Kidney (tissue), 14 donors: ENCODE data around the gene NUP98. TPM values are rescaled to one million over a fixed set of nuclear protein-coding genes. Genes with fewer than 3 reads are reported as not detected.

Experiments used
- DNase-seq, 5 donors: peaks; one replicate each; pipeline ENCODE4 v3.0.0-alpha.2; 2013 to 2020
- FAIRE-seq: peaks from 2 replicates; lab custom pipeline; 2012; peaks lifted over from hg19 to GRCh38; lab: Jason Lieb, UNC
- H3K27ac ChIP-seq, 2 donors: one replicate each; pipeline ENCODE4 v1.7.0; 2013; ENCODE audit warnings: low read depth in 2 of 2, low read length in 2 of 2, inconsistent platforms in 1 of 2
- H3K27me3 ChIP-seq: one replicate; pipeline ENCODE4 v1.7.1; 2013; ENCODE audit warnings: low read length, inconsistent platforms; ENCODE audit not compliant: control insufficient read depth, insufficient read depth
- H3K36me3 ChIP-seq, 3 donors: one replicate each; pipeline versions ENCODE4 v1.7.0 to v1.7.1; 2013; ENCODE audit warnings: low read length in 3 of 3, control low read depth in 1 of 3, inconsistent platforms in 1 of 3; ENCODE audit not compliant: insufficient read depth in 3 of 3, control insufficient read depth in 2 of 3
- H3K4me1 ChIP-seq, 3 donors: one replicate each; pipeline versions ENCODE4 v1.7.0 to v1.7.1; 2013; ENCODE audit warnings: low read length in 3 of 3, inconsistent platforms in 1 of 3, low read depth in 1 of 3; ENCODE audit not compliant: control insufficient read depth in 2 of 3, insufficient read depth in 2 of 3
- H3K4me3 ChIP-seq, 3 donors: one replicate each; pipeline versions ENCODE4 v1.7.0 to v1.8.1; 2013; ENCODE audit warnings: low read length in 3 of 3, control low read depth in 1 of 3, inconsistent platforms in 1 of 3
- H3K9ac ChIP-seq, 3 donors: one replicate each; pipeline versions ENCODE4 v1.7.0 to v1.7.1; 2013; ENCODE audit warnings: low read length in 3 of 3, control low read depth in 1 of 3, inconsistent platforms in 1 of 3
- H3K9me3 ChIP-seq, 3 donors: one replicate each; pipeline versions ENCODE4 v1.7.0 to v1.7.1; 2013; ENCODE audit warnings: low read length in 3 of 3, control low read depth in 1 of 3, inconsistent platforms in 1 of 3; ENCODE audit not compliant: control insufficient read depth in 2 of 3, insufficient read depth in 1 of 3
- intact Hi-C: fragments of 100-400 bp; cut with DNase I; formaldehyde crosslinking; loops from one replicate; pipeline ENCODE4 v1.11.1; 2022
- polyA plus RNA-seq: library from polyadenylated mRNA; stranded (reverse); fragments of 350-450 nt; fragmentation: Illumina TruSeq; extraction: RNeasy Lipid Tissue Mini Kit (QIAGEN cat#74804); gene quantifications from one replicate; pipeline ENCODE4 v1.2.3, GENCODE V29; 2014; ENCODE audit warnings: low read depth, low replicate concordance; ENCODE audit not compliant: insufficient read depth
- total RNA-seq: library from RNA; stranded (reverse); fragmentation: NEBNext Ultra II Directional; extraction: Animal tissue kit (Norgen Biotek cat#: 25700); gene quantifications from one replicate; pipeline ENCODE4 v1.2.1, GENCODE V29; 2021
- TF ChIP-seq, protein P1 (sequence below): IDR thresholded peaks from 3 replicates; pipeline ENCODE4 v1.5.1; 2012; ENCODE audit warnings: mild to moderate bottlenecking, moderate library complexity, borderline replicate concordance; ENCODE audit not compliant: insufficient read depth; ENCODE audit errors: extremely low read depth
- donor health status: control.
- donor health status: control.
- donor health status: control.
- donor health status: control.
- donor health status: control.
- donor health status: DM: yes; HTN: yes; CAD: no.
- donor health status: Normal renal cell carcinoma (clear cell type).

Gene NUP98
- total and polyA plus RNA-seq, 2 donors from 2014 or later, result 23.8 to 67.6 TPM

- no peaks in the 10 kb centered on the region for H3K36me3 ChIP-seq
- no peaks in the 10 kb centered on the region for H3K9me3 ChIP-seq
- no peak overlapping the region for H3K27ac ChIP-seq
- TF ChIP-seq, protein P1, sequence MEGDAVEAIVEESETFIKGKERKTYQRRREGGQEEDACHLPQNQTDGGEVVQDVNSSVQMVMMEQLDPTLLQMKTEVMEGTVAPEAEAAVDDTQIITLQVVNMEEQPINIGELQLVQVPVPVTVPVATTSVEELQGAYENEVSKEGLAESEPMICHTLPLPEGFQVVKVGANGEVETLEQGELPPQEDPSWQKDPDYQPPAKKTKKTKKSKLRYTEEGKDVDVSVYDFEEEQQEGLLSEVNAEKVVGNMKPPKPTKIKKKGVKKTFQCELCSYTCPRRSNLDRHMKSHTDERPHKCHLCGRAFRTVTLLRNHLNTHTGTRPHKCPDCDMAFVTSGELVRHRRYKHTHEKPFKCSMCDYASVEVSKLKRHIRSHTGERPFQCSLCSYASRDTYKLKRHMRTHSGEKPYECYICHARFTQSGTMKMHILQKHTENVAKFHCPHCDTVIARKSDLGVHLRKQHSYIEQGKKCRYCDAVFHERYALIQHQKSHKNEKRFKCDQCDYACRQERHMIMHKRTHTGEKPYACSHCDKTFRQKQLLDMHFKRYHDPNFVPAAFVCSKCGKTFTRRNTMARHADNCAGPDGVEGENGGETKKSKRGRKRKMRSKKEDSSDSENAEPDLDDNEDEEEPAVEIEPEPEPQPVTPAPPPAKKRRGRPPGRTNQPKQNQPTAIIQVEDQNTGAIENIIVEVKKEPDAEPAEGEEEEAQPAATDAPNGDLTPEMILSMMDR, result no peak
- H3K4me1 ChIP-seq, result peaks cover 0 to 2% (median 0%) of the 10 kb centered on the region in 3 donors
- H3K9ac ChIP-seq, result no peak overlapping the region
- intact Hi-C loops, result no loop called here
- H3K27me3 ChIP-seq, result no peaks in the 10 kb centered on the region
- FAIRE-seq (no peak), DNase-seq (peak in 1 of 5 donors; percentile 51)
- H3K4me3 ChIP-seq, result no peak overlapping the region
Observed at GRCh38 chr11:3627291-3627690, 170.1 kb downstream of the NUP98 start.

- Histone ChIP-seq H3K9me3 (no peaks in the 10 kb centered on the region), H3K27ac (peak overlapping the region in 1 of 2 donors; percentile 23), H3K4me3 (no peak overlapping the region), H3K36me3 (no peaks in the 10 kb centered on the region), H3K9ac (no peak overlapping the region), H3K4me1 (peaks cover 0 to 2% (median 0%) of the 10 kb centered on the region in 3 donors), H3K27me3 (no peaks in the 10 kb centered on the region)
- TF ChIP-seq, protein P1, result no peak
- DNase-seq, result no peak
- intact Hi-C loops, result no loop called here
- no peak for FAIRE-seq
Observed at GRCh38 chr11:3626250-3626960, 170.9 kb downstream of the NUP98 start.

Other genes starting within 250 kb of the NUP98 start
- gene ART5, start 155.6 kb downstream of the NUP98 start, total RNA-seq, result not detected
- 2.8 TPM for gene ART5, start 155.6 kb downstream of the NUP98 start, polyA plus RNA-seq
- 0.31 TPM for gene ART1, start 152.4 kb downstream of the NUP98 start, total RNA-seq
- gene ART1, start 152.4 kb downstream of the NUP98 start, polyA plus RNA-seq, result not detected
- 1.2 TPM for gene CHRNA10, start 126.2 kb downstream of the NUP98 start, total RNA-seq
- gene CHRNA10, start 126.2 kb downstream of the NUP98 start, polyA plus RNA-seq, result 0.39 TPM
- 19.5 TPM for gene PGAP2, start 11.0 kb upstream of the NUP98 start, total RNA-seq
- 17.5 TPM for gene PGAP2, start 11.0 kb upstream of the NUP98 start, polyA plus RNA-seq
- 56.0 TPM for gene RHOG, start 43.4 kb upstream of the NUP98 start, total RNA-seq
- gene RHOG, start 43.4 kb upstream of the NUP98 start, polyA plus RNA-seq, result 43.1 TPM
- 68.0 TPM for gene STIM1, start 58.1 kb upstream of the NUP98 start, total RNA-seq
- 15.7 TPM for gene STIM1, start 58.1 kb upstream of the NUP98 start, polyA plus RNA-seq